HepG2 (cell line): Measurements from ENCODE around the gene ABHD6. TPM values are rescaled to one million over a fixed set of nuclear protein-coding genes. Genes with fewer than 3 reads are reported as not detected.

Source experiments
- EZH2 ChIP-seq: conservative IDR thresholded peaks from 2 replicates; pipeline ENCODE4 v1.6.1; 2012; ENCODE audit warnings: mild to moderate bottlenecking, low read depth, low read length, moderate library complexity
- HNRNPK ChIP-seq: fragments of 200-400 bp; formaldehyde crosslinking; IDR thresholded peaks from 2 replicates; pipeline ENCODE4 v1.6.1; 2018; ENCODE audit warnings: low read length, low read depth, moderate library complexity, mild to moderate bottlenecking; ENCODE audit not compliant: poor library complexity, severe bottlenecking
- KLF16 ChIP-seq, 2 experiments: sonication (generic) in 1 of 2; formaldehyde crosslinking in 1 of 2; IDR thresholded peaks; 2 replicates each; pipeline versions ENCODE4 v1.6.1 to v1.8.0; 2016 to 2023; ENCODE audit warnings: missing genetic modification reagents in 2 of 2, missing compliant biosample characterization in 1 of 2
- MTA3 ChIP-seq: sonication (generic); formaldehyde crosslinking; IDR thresholded peaks from 2 replicates; pipeline ENCODE4 v1.4.0; 2020; ENCODE audit warnings: missing genetic modification reagents
- NR2F2 ChIP-seq: IDR thresholded peaks from 2 replicates; pipeline ENCODE4 v1.6.1; 2012; ENCODE audit warnings: low read depth, inconsistent platforms, borderline replicate concordance
- PAX8 ChIP-seq: sonication (generic); formaldehyde crosslinking; IDR thresholded peaks from 2 replicates; pipeline ENCODE4 v1.8.0; 2022; ENCODE audit warnings: mild to moderate bottlenecking, missing genetic modification reagents, borderline replicate concordance
- RAD51 ChIP-seq: fragments of 450-650 bp; IDR thresholded peaks from 2 replicates; pipeline ENCODE4 v1.6.1; 2016; ENCODE audit warnings: borderline replicate concordance
- SP1 ChIP-seq, 2 experiments: fragments of 450-650 bp in 1 of 2; sonication (generic) in 1 of 2; formaldehyde crosslinking in 1 of 2; IDR thresholded peaks; 2 replicates each; pipeline versions ENCODE4 v1.4.0 to v1.6.1; 2016 to 2020; ENCODE audit warnings: missing genetic modification reagents in 1 of 2
- ZFP62 ChIP-seq: sonication (generic); formaldehyde crosslinking; IDR thresholded peaks from 2 replicates; pipeline ENCODE4 v1.4.0; 2020; ENCODE audit warnings: missing genetic modification reagents
- ZGPAT ChIP-seq: IDR thresholded peaks from 2 replicates; pipeline ENCODE4 v1.6.1; 2016; ENCODE audit warnings: mild to moderate bottlenecking
- ZNF235 ChIP-seq: sonication (generic); formaldehyde crosslinking; IDR thresholded peaks from 2 replicates; pipeline ENCODE4 v1.8.1; 2023; ENCODE audit warnings: mild to moderate bottlenecking, missing genetic modification reagents, borderline replicate concordance
- ZNF296 ChIP-seq: sonication (generic); formaldehyde crosslinking; conservative IDR thresholded peaks from 2 replicates; pipeline ENCODE4 v1.5.0; 2020; ENCODE audit warnings: mild to moderate bottlenecking, missing genetic modification reagents
- ZNF33A ChIP-seq: sonication (generic); formaldehyde crosslinking; IDR thresholded peaks from 2 replicates; pipeline ENCODE4 v1.5.1; 2020; ENCODE audit warnings: missing genetic modification reagents, mild to moderate bottlenecking, moderate library complexity, borderline replicate concordance
- ZNF878 ChIP-seq: sonication (generic); formaldehyde crosslinking; IDR thresholded peaks from 2 replicates; pipeline ENCODE4 v1.8.1; 2023; ENCODE audit warnings: mild to moderate bottlenecking, missing genetic modification reagents, moderate library complexity
- ZSCAN29 ChIP-seq: sonication (generic); formaldehyde crosslinking; conservative IDR thresholded peaks from 2 replicates; pipeline ENCODE4 v1.4.0; 2020; ENCODE audit warnings: mild to moderate bottlenecking, missing genetic modification reagents
- polyA plus RNA-seq, 8 experiments: library from polyadenylated mRNA; depleted of rRNA in 3 of 8; stranded (reverse) in 7 of 8; unstranded in 1 of 8; fragments of >200 nt; fragmentation: Illumina TruSeq in 4 of 8; extraction: Trizol in 4 of 8; gene quantifications; 2 replicates each; pipeline versions ENCODE4 v1.2.1 to v1.2.3, GENCODE V29; 2011 to 2016; ENCODE audit warnings: low read depth in 4 of 8, missing spikeins in 1 of 8, mixed read lengths in 1 of 8; ENCODE audit not compliant: insufficient read depth in 1 of 8
- total RNA-seq, 5 experiments: library from RNA; depleted of rRNA; stranded (reverse); fragments of >200 nt; fragmentation: Illumina TruSeq; extraction: Trizol; gene quantifications; 2 replicates each; pipeline ENCODE4 v1.2.3, GENCODE V29; 2016; ENCODE audit warnings: low read depth in 1 of 5
- TF ChIP-seq, protein P1 (sequence below): sonication (generic); formaldehyde crosslinking; IDR thresholded peaks from 2 replicates; pipeline ENCODE4 v1.9.0; 2022; ENCODE audit warnings: low read depth, missing genetic modification reagents
- TF ChIP-seq, protein P2 (sequence below): IDR thresholded peaks from 2 replicates; pipeline ENCODE4 v1.6.1; 2016; ENCODE audit warnings: low read depth
- TF ChIP-seq, protein P3 (sequence below): IDR thresholded peaks from 2 replicates; pipeline ENCODE4 v1.6.1; 2012; ENCODE audit warnings: low read length, improper control_type of control experiment
- TF ChIP-seq, protein P4 (sequence below): sonication (generic); formaldehyde crosslinking; IDR thresholded peaks from 2 replicates; pipeline ENCODE4 v1.5.1; 2020; ENCODE audit warnings: missing genetic modification reagents, mild to moderate bottlenecking, borderline replicate concordance

ABHD6 gene
- total and polyA plus RNA-seq, 2 of the 13 experiments (the other 11 are each of a cell fraction or from before 2014, with no cell fraction given) = 9.0 to 17.2 TPM

DNA sequence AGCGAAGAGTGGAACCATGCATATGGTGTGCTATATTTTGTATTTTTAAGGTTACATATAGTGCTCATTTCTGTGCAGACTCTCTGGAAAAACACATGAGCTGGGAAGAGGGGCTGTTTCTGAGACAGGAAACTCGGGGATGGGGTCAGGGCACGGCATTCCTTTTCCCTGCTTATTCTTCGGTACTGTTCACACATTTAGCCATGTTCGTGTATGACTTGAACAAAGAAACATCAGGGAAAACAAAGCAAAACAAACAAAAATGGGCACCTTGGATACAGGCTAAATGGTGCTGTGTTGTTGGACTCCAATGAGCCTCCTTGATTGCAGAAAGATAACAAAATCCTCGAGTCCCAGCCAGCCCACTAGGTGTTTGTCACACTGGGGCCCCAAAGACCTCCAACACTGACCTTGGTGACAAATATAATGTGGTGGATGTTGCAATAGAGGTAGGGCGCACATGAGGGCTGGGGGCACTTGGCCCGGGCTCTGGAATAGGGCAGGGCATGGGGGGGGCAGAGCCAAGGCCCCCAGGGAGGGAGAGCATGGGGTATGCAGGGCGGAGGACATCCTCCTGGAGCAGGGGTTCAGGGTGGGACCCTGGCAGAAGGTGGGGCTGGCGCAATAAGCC lies 46.1 kb upstream of the ABHD6 start (continued):
- TF ChIP-seq, protein P1, sequence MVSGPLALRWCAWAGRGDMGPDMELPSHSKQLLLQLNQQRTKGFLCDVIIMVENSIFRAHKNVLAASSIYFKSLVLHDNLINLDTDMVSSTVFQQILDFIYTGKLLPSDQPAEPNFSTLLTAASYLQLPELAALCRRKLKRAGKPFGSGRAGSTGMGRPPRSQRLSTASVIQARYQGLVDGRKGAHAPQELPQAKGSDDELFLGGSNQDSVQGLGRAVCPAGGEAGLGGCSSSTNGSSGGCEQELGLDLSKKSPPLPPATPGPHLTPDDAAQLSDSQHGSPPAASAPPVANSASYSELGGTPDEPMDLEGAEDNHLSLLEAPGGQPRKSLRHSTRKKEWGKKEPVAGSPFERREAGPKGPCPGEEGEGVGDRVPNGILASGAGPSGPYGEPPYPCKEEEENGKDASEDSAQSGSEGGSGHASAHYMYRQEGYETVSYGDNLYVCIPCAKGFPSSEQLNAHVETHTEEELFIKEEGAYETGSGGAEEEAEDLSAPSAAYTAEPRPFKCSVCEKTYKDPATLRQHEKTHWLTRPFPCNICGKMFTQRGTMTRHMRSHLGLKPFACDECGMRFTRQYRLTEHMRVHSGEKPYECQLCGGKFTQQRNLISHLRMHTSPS (CRISPR knock-in tag) = peak; percentile 57
- TF ChIP-seq ZSCAN29 (CRISPR knock-in tag) = no peak
- TF ChIP-seq HNRNPK = no peak
- TF ChIP-seq EZH2 = no peak
- TF ChIP-seq, protein P2, sequence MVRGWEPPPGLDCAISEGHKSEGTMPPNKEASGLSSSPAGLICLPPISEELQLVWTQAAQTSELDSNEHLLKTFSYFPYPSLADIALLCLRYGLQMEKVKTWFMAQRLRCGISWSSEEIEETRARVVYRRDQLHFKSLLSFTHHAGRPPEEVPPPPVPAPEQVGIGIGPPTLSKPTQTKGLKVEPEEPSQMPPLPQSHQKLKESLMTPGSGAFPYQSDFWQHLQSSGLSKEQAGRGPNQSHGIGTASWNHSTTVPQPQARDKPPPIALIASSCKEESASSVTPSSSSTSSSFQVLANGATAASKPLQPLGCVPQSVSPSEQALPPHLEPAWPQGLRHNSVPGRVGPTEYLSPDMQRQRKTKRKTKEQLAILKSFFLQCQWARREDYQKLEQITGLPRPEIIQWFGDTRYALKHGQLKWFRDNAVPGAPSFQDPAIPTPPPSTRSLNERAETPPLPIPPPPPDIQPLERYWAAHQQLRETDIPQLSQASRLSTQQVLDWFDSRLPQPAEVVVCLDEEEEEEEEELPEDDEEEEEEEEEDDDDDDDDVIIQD (CRISPR knock-in tag) = no peak
- TF ChIP-seq MTA3 = no peak
- no peak for TF ChIP-seq SP1 (IDR thresholded peaks at IDR 0.05)
- TF ChIP-seq SP1 (CRISPR knock-in tag; IDR thresholded peaks at IDR 0.05) = no peak
- 0 out of 2 replicates have a peak, but pooled peaks have one; percentile 47 for TF ChIP-seq ZNF878 (CRISPR knock-in tag)
- TF ChIP-seq RAD51 = no peak
- no peak for TF ChIP-seq ZFP62
- TF ChIP-seq, protein P3, sequence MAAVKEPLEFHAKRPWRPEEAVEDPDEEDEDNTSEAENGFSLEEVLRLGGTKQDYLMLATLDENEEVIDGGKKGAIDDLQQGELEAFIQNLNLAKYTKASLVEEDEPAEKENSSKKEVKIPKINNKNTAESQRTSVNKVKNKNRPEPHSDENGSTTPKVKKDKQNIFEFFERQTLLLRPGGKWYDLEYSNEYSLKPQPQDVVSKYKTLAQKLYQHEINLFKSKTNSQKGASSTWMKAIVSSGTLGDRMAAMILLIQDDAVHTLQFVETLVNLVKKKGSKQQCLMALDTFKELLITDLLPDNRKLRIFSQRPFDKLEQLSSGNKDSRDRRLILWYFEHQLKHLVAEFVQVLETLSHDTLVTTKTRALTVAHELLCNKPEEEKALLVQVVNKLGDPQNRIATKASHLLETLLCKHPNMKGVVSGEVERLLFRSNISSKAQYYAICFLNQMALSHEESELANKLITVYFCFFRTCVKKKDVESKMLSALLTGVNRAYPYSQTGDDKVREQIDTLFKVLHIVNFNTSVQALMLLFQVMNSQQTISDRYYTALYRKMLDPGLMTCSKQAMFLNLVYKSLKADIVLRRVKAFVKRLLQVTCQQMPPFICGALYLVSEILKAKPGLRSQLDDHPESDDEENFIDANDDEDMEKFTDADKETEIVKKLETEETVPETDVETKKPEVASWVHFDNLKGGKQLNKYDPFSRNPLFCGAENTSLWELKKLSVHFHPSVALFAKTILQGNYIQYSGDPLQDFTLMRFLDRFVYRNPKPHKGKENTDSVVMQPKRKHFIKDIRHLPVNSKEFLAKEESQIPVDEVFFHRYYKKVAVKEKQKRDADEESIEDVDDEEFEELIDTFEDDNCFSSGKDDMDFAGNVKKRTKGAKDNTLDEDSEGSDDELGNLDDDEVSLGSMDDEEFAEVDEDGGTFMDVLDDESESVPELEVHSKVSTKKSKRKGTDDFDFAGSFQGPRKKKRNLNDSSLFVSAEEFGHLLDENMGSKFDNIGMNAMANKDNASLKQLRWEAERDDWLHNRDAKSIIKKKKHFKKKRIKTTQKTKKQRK = no peak
- peak; percentile 55; the same call in 1 of the 2 replicates for TF ChIP-seq ZNF33A
- TF ChIP-seq KLF16 (CRISPR knock-in tag; IDR thresholded peaks at IDR 0.05) = peak in 1 of 2 experiments; percentile 76; a peak in 1 of 4 replicates
- TF ChIP-seq NR2F2 = peak; percentile 81
- TF ChIP-seq ZGPAT (CRISPR knock-in tag) = peak; percentile 68; the same call in 1 of the 2 replicates
- TF ChIP-seq, protein P4, sequence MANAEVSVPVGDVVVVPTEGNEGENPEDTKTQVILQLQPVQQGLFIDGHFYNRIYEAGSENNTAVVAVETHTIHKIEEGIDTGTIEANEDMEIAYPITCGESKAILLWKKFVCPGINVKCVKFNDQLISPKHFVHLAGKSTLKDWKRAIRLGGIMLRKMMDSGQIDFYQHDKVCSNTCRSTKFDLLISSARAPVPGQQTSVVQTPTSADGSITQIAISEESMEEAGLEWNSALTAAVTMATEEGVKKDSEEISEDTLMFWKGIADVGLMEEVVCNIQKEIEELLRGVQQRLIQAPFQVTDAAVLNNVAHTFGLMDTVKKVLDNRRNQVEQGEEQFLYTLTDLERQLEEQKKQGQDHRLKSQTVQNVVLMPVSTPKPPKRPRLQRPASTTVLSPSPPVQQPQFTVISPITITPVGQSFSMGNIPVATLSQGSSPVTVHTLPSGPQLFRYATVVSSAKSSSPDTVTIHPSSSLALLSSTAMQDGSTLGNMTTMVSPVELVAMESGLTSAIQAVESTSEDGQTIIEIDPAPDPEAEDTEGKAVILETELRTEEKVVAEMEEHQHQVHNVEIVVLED (CRISPR knock-in tag) = no peak
- TF ChIP-seq PAX8 (CRISPR knock-in tag) = no peak
- no peak for TF ChIP-seq ZNF296 (CRISPR knock-in tag)
- no peak for TF ChIP-seq ZNF235
